ENCODE measurements around the gene ASCL3.
"Not testable (repeated sequence)": the region's sequence is repeated elsewhere in the genome, so short reads cannot be mapped to it uniquely, and the experiment has no call there.

- not testable (repeated sequence) for TF ChIP-seq CTCF, POLR2A (IDR thresholded peaks at IDR 0.05)
Observed at GRCh38 chr11:8935789-8936188, 7.0 kb downstream of the ASCL3 start.
